ENCODE measurements around the gene SEC14L2. TPM values are rescaled to one million over a fixed set of nuclear protein-coding genes. Genes with fewer than 3 reads are reported as not detected.

SEC14L2 gene
- 1 to 10 TPM in 1 of 2 donors, under 1 TPM in 1; 0.89 to 2.8 TPM for total RNA-seq

DNA sequence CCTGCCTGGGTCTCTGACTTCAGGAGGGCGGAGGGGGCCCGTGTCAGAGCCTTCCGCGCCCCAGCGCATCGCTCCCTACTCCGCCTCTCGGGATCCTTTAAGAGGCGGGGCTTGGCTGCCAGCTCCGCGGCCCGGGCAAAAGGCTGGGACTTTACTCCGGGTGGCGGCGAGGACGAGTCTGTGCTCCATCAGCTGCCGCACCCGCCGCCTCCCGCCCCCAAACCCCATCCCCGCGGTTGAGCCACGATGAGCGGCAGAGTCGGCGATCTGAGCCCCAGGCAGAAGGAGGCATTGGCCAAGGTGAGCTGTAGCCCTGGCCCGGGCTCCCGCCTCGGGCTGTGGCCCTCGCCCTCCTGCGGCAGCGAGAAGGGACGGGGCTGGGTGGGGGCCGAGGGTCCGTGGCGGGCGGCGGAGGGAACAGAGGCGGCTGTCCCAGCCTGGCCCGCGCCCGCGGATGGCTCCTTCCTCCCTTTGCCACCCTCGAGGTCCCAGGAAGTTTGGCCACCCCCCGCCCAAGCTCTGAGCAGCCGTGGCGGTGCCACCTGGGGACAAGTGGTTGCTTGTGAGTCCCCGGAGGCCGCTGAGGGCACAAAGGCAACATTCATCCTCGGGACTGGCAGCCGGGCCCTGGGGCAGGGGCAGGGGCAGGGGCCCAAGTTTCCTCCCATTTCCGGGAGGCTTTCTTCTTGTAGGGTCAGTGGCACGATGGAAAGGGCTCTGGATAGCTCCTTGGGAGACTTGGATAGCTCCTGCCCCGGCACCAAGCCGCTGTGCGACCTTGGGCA is at the start of gene SEC14L2:
Gene SEC14L2 (plus strand): TSS at position 148 of the 785 bp plus-strand sequence. CDS start 99 bp downstream, at position 247.
- no peaks in the 10 kb centered on the region for H3K27me3 ChIP-seq

DNA sequence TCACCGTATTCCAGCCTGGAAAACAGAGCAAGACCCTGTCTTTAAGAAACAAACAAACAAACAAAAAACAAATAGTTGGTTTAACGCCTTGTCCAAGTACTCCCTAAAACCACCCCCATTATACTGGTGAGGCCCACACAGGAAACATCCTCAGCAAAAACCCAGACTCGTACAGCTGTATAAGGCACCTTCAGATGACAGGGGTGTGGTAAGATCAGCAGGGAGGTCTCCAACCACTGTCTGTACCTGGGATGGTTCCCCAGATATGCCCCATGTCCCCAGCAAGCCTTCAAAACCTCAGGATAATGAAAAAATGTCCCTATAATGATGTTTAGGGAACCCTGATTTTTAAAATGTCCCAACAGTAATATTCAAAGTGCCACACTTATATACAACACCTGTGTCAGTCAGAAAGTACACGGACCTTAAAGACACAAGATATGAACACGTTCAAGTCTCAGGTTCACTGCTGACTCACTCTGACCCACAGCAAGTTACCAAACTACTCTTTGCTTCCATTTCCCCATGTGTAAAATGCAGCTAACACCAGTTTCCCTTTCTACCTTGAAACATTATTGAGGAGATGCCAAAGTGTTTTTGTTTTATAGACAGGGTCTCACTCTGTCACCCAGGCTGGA is 49.4 kb upstream of the SEC14L2 start:
- H3K36me3 ChIP-seq = peaks cover 90% of the 10 kb centered on the region
- no peak for DNase-seq (ENCODE audit: low spot score)
- H3K4me1 ChIP-seq = peaks cover 0 to 4% of the 10 kb centered on the region in 2 donors
- TF ChIP-seq, protein P1, sequence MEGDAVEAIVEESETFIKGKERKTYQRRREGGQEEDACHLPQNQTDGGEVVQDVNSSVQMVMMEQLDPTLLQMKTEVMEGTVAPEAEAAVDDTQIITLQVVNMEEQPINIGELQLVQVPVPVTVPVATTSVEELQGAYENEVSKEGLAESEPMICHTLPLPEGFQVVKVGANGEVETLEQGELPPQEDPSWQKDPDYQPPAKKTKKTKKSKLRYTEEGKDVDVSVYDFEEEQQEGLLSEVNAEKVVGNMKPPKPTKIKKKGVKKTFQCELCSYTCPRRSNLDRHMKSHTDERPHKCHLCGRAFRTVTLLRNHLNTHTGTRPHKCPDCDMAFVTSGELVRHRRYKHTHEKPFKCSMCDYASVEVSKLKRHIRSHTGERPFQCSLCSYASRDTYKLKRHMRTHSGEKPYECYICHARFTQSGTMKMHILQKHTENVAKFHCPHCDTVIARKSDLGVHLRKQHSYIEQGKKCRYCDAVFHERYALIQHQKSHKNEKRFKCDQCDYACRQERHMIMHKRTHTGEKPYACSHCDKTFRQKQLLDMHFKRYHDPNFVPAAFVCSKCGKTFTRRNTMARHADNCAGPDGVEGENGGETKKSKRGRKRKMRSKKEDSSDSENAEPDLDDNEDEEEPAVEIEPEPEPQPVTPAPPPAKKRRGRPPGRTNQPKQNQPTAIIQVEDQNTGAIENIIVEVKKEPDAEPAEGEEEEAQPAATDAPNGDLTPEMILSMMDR (IDR thresholded peaks at IDR 0.05) = no peak
- H3K27ac ChIP-seq = no peak overlapping the region
- H3K9me3 ChIP-seq = no peaks in the 10 kb centered on the region
- H3K4me3 ChIP-seq = no peak overlapping the region
- no peaks in the 10 kb centered on the region for H3K27me3 ChIP-seq

More for the DNA sequence above, at the start of gene SEC14L2:
- peak; percentile 73 for DNase-seq (ENCODE audit: low spot score)
- H3K4me3 ChIP-seq = peak within 1 kb of the TSS; percentile 59
- H3K27ac ChIP-seq = peak within 1 kb of the TSS; percentile 35 to 56
- H3K9me3 ChIP-seq = no peaks in the 10 kb centered on the region
- TF ChIP-seq, protein P1 (IDR thresholded peaks at IDR 0.05) = no peak
- peaks cover 0 to 32% of the 10 kb centered on the region in 2 donors for H3K4me1 ChIP-seq
- H3K36me3 ChIP-seq = no peaks in the 10 kb centered on the region

DNA sequence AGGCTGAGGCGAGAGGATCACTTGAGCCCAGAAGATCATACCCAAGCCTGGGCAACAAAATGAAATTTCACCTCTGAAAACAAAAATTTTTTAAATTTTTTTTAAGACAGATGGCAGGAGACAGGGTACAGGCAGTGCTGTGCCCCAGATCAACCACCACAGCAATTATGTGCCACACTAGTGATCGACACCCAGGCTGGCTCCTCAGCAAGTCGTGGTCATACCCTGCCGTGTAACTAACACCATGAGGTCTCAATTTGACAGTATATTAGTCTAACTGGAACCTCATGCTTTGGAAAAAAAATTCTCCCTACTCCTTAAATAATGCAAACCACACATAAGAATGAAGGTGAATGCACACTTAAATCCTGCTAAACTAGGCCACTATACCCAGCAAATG is 48.4 kb upstream of the SEC14L2 start:
- Histone ChIP-seq H3K36me3 (peaks cover 87% of the 10 kb centered on the region), H3K9me3 (no peaks in the 10 kb centered on the region), H3K27ac (no peak overlapping the region), H3K27me3 (no peaks in the 10 kb centered on the region), H3K4me1 (no peaks in the 10 kb centered on the region), H3K4me3 (no peak overlapping the region)
- DNase-seq (ENCODE audit: low spot score) = no peak
- TF ChIP-seq, protein P1 (IDR thresholded peaks at IDR 0.05) = no peak

DNA sequence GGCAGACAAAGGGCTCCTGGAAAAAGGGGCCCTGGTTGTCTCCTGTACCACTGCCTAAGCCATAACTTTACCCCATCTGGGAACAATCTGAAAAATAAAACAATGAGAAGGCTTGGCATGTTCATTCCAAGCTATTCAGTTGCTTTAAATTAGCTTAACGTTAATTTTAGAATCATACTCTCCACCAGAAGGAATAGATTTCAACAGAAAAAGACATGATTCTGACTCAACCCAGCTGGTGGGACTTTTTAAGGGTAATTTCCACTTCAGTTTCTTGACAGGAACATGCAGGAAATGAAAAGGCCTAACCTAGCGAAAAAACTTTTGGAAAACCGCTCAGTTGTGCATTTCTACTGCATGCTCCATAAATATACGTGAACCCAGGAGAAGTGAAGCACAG is 48.0 kb upstream of the SEC14L2 start:
- no peak for DNase-seq (ENCODE audit: low spot score)
- Histone ChIP-seq H3K36me3 (peaks cover 83% of the 10 kb centered on the region), H3K4me1 (peaks cover 0 to 4% of the 10 kb centered on the region in 2 donors), H3K27ac (no peak overlapping the region), H3K4me3 (no peak overlapping the region), H3K9me3 (no peaks in the 10 kb centered on the region), H3K27me3 (no peaks in the 10 kb centered on the region)
- TF ChIP-seq, protein P1 (IDR thresholded peaks at IDR 0.05) = no peak

DNA sequence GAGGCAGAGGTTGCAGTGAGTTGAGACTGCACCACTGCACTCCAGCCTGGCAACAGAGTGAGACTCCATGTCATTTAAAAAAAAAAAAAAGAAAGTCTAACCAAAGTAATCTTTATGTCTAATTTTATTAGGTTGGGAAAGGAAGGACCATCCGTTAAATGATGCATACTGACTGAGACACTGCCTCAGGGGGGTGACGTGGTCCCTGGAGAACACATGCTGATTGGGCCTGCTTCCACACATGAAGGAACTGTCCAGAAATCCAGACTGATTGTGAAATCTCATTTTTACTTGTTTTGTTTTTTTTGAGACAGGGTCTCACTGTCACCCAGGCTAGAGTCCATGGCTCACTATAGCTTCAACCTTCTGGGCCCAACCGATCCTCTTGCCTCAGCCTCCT is 45.6 kb upstream of the SEC14L2 start:
- Histone ChIP-seq H3K27ac (no peak overlapping the region), H3K27me3 (no peaks in the 10 kb centered on the region), H3K4me3 (no peak overlapping the region), H3K9me3 (no peaks in the 10 kb centered on the region), H3K36me3 (peaks cover 59% of the 10 kb centered on the region), H3K4me1 (peaks cover 0 to 28% of the 10 kb centered on the region in 2 donors)
- no peak for DNase-seq (ENCODE audit: low spot score)
- TF ChIP-seq, protein P1 (IDR thresholded peaks at IDR 0.05) = no peak
